Measurements from ENCODE around the gene GCLM. TPM values are rescaled to one million over a fixed set of nuclear protein-coding genes. Genes with fewer than 3 reads are reported as not detected.

The GCLM gene
- total RNA-seq, 1 experiment from 2014 or later = 33.7 TPM

DNA sequence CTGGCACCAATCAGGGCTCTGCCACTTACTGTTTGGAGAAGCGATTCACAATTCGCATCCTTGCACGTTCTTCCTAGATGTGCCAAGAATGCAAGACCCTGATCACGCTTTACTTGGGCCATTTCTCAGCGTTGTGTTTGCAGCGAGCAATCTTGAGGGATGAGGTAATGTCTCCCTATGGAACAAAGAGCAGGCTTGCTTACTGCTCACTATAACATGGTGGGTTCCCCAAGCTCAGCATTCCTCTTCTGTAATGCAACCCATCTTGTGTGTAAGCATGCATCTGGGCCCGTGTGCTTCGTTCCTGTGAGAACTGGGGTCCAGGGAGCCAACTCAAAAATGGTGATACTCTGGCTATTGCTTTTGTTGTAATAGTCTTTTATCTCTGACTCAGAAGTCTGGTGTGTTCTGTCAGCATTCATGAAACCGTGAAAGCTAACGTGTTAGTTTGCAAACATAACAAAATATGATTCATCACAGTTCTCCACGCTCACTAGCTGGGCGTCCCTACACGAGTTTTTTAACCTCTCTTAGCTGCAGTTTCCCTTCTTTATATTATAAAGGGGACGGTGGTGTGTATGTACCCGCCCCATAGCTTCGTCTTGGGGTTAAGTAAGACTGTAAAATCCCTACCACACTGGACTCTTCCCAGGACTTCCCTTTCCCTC lies 63.6 kb downstream of the GCLM start:
- ATAC-seq (peak; percentile 19), DNase-seq (ENCODE audit: low read depth, low spot score) (no peak)
- ChIA-PET POLR2A (interaction anchor here (0.6 to 1.1 kb wide), 2 partner anchors 207 to 567 kb away, joined by 3 to 4 read pairs; no protein-coding TSS in a partner anchor), CTCF (interaction anchor here (1.0 to 1.2 kb wide), 3 partner anchors 32 to 216 kb away, joined by 3 to 4 read pairs (median 3); partner anchors contain the start of gene BCAR3)
- Histone ChIP-seq H3K4me3 (ENCODE audit: low read depth in 2 of 2, low read length in 2 of 2) (peak overlapping the region; percentile 69 to 74), H3K36me3 (ENCODE audit: control insufficient read depth, insufficient read depth, low read length) (no peaks in the 10 kb centered on the region), H3K4me1 (ENCODE audit: control insufficient read depth, insufficient read depth, low read length) (peaks cover 11% of the 10 kb centered on the region; the same call in 1 of the 2 replicates), H3K27me3 (ENCODE audit: control insufficient read depth, insufficient read depth, low read length) (no peaks in the 10 kb centered on the region), H3K27ac (ENCODE audit: low read length) (peak overlapping the region; percentile 55), H3K9me3 (ENCODE audit: control insufficient read depth, insufficient read depth, low read depth, low read length) (no peaks in the 10 kb centered on the region)
- intact Hi-C loops (cut with micrococcal nuclease; ENCODE audit: unreplicated experiment) = loop anchor here (5.0 to 10.0 kb wide), 2 partner anchors 211 to 403 kb away; no protein-coding TSS in a partner anchor
- in situ Hi-C loops (cut with HindIII; ENCODE audit: low pct_unique_long_range_greater_than_20kb, low sequenced_read_pairs) = no loop called here
- BruUV-seq (replicated peaks) = no TSS peak
- TF ChIP-seq TCF7L2 (IDR thresholded peaks at IDR 0.05; ENCODE audit: low read depth, low read length) (no peak), POLR2AphosphoS5 (IDR thresholded peaks at IDR 0.05; ENCODE audit: low read depth, low read length) (no peak), SIN3A (IDR thresholded peaks at IDR 0.05; ENCODE audit: borderline replicate concordance, insufficient read depth, low read depth, low read length) (no peak)
- TF ChIP-seq, protein P1, sequence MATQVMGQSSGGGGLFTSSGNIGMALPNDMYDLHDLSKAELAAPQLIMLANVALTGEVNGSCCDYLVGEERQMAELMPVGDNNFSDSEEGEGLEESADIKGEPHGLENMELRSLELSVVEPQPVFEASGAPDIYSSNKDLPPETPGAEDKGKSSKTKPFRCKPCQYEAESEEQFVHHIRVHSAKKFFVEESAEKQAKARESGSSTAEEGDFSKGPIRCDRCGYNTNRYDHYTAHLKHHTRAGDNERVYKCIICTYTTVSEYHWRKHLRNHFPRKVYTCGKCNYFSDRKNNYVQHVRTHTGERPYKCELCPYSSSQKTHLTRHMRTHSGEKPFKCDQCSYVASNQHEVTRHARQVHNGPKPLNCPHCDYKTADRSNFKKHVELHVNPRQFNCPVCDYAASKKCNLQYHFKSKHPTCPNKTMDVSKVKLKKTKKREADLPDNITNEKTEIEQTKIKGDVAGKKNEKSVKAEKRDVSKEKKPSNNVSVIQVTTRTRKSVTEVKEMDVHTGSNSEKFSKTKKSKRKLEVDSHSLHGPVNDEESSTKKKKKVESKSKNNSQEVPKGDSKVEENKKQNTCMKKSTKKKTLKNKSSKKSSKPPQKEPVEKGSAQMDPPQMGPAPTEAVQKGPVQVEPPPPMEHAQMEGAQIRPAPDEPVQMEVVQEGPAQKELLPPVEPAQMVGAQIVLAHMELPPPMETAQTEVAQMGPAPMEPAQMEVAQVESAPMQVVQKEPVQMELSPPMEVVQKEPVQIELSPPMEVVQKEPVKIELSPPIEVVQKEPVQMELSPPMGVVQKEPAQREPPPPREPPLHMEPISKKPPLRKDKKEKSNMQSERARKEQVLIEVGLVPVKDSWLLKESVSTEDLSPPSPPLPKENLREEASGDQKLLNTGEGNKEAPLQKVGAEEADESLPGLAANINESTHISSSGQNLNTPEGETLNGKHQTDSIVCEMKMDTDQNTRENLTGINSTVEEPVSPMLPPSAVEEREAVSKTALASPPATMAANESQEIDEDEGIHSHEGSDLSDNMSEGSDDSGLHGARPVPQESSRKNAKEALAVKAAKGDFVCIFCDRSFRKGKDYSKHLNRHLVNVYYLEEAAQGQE (IDR thresholded peaks at IDR 0.05; ENCODE audit: insufficient read depth in 1 of 2, low read depth in 2 of 2, low read length in 1 of 2) = no peak
- TF ChIP-seq, protein P2, sequence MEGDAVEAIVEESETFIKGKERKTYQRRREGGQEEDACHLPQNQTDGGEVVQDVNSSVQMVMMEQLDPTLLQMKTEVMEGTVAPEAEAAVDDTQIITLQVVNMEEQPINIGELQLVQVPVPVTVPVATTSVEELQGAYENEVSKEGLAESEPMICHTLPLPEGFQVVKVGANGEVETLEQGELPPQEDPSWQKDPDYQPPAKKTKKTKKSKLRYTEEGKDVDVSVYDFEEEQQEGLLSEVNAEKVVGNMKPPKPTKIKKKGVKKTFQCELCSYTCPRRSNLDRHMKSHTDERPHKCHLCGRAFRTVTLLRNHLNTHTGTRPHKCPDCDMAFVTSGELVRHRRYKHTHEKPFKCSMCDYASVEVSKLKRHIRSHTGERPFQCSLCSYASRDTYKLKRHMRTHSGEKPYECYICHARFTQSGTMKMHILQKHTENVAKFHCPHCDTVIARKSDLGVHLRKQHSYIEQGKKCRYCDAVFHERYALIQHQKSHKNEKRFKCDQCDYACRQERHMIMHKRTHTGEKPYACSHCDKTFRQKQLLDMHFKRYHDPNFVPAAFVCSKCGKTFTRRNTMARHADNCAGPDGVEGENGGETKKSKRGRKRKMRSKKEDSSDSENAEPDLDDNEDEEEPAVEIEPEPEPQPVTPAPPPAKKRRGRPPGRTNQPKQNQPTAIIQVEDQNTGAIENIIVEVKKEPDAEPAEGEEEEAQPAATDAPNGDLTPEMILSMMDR (IDR thresholded peaks at IDR 0.05) = no peak

DNA sequence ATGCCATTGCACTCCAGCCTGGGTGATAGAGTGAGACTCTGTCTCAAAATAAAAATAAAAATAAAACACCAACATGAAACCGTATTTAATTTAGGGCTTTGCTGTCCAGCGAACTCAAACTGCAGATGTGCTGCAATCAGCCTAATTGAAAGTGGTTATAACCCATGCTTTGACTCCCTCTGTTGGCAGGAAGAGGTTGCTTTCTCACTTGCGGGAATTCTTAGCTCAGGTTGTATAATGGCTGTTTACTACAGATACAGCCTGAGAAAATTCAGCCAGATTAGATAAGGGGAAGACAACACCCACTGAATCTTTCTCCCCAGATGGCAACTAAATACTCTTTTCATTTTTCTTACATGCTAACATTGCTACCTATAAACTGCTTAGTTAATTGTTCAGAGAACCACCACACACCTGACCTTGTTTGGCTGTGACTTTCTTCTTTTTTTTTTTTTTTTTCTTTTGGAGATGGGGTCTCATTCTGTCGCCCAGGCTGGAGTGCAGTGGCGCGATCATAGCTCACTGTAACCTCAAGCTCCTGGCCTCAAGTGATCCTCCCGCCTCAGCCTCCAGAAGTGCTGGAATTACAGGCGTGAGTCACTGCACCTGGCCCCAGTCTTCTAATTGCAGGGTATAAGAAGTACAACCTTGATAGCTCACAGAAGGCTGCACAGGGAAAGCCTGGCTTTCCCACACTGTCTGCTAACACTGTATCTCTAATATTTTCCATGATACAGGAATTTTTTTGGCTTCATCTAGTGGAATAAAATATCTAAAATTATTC lies 64.8 kb downstream of the GCLM start:
- Histone ChIP-seq H3K27ac (ENCODE audit: low read length) (0 out of 2 replicates have a peak overlapping the region, but pooled peaks have one; percentile 54), H3K27me3 (ENCODE audit: control insufficient read depth, insufficient read depth, low read length) (no peaks in the 10 kb centered on the region), H3K9me3 (ENCODE audit: control insufficient read depth, insufficient read depth, low read depth, low read length) (no peaks in the 10 kb centered on the region), H3K4me1 (ENCODE audit: control insufficient read depth, insufficient read depth, low read length) (peaks cover 11% of the 10 kb centered on the region; the same call in 1 of the 2 replicates), H3K36me3 (ENCODE audit: control insufficient read depth, insufficient read depth, low read length) (no peaks in the 10 kb centered on the region), H3K4me3 (ENCODE audit: low read depth in 2 of 2, low read length in 2 of 2) (no peak overlapping the region)
- TF ChIP-seq SIN3A (IDR thresholded peaks at IDR 0.05; ENCODE audit: borderline replicate concordance, insufficient read depth, low read depth, low read length) (no peak), TCF7L2 (IDR thresholded peaks at IDR 0.05; ENCODE audit: low read depth, low read length) (no peak), POLR2AphosphoS5 (IDR thresholded peaks at IDR 0.05; ENCODE audit: low read depth, low read length) (no peak)
- TF ChIP-seq, protein P2 (IDR thresholded peaks at IDR 0.05) = peak; percentile 75
- ChIA-PET CTCF (interaction anchor here (0.6 to 1.9 kb wide), 10 partner anchors 30 to 393 kb away, joined by 3 to 13 read pairs (median 4); no protein-coding TSS in a partner anchor), POLR2A (interaction anchor here (0.8 kb wide), 1 partner anchor 493 kb away, joined by 3 read pairs; no protein-coding TSS in a partner anchor)
- in situ Hi-C loops (cut with HindIII; ENCODE audit: low pct_unique_long_range_greater_than_20kb, low sequenced_read_pairs) = no loop called here
- BruUV-seq (replicated peaks) = no TSS peak
- DNase-seq (ENCODE audit: low read depth, low spot score) (peak; percentile 50), ATAC-seq (no peak)
- intact Hi-C loops (cut with micrococcal nuclease; ENCODE audit: unreplicated experiment) = loop anchor here (5.0 to 10.0 kb wide), 2 partner anchors 210 to 402 kb away; no protein-coding TSS in a partner anchor
